HFFc6 (cell line): Measurements from ENCODE around the gene ZNF785. TPM values are rescaled to one million over a fixed set of nuclear protein-coding genes. Genes with fewer than 3 reads are reported as not detected.

Source experiments
- DNase-seq: peaks from one replicate; pipeline ENCODE4 v3.0.0-alpha.2; 2018
- H3K27ac Mint-ChIP-seq: 2 replicates; pipeline ENCODE4 v1.8.0; 2020; ENCODE audit warnings: mild to moderate bottlenecking, mixed read lengths
- H3K27me3 Mint-ChIP-seq: 2 replicates; pipeline ENCODE4 v1.8.0; 2021; ENCODE audit warnings: mild to moderate bottlenecking, moderate library complexity, mixed read lengths; ENCODE audit not compliant: insufficient read depth
- H3K36me3 Mint-ChIP-seq: 2 replicates; pipeline ENCODE4 v1.8.0; 2021; ENCODE audit warnings: low read depth, mixed read lengths
- H3K4me1 Mint-ChIP-seq: 2 replicates; pipeline ENCODE4 v1.8.0; 2020; ENCODE audit warnings: low read depth, mixed read lengths
- H3K4me3 Mint-ChIP-seq: 2 replicates; pipeline ENCODE4 v1.8.0; 2020; ENCODE audit warnings: mild to moderate bottlenecking, moderate library complexity, mixed read lengths
- H3K9me3 Mint-ChIP-seq: 2 replicates; pipeline ENCODE4 v1.8.0; 2020; ENCODE audit warnings: mild to moderate bottlenecking, mixed read lengths
- total RNA-seq, 6 experiments: library from RNA; stranded (reverse); fragmentation: NEBNext Ultra II Directional; extraction: Animal tissue kit (Norgen Biotek cat#: 25700); gene quantifications; 2 replicates in 1 of 6; 3 replicates in 5 of 6; pipeline ENCODE4 v1.2.3, GENCODE V29; 2021
- TF ChIP-seq, protein P1 (sequence below): fragments of 200-600 bp; sonication (generic); IDR thresholded peaks from 2 replicates; pipeline ENCODE4 v1.5.0; 2021; ENCODE audit warnings: antibody characterized with exemption, mild to moderate bottlenecking

The ZNF785 gene
- total RNA-seq, 6 experiments from 2014 or later = 7.3 to 12.2 (median 10.1) TPM

DNA sequence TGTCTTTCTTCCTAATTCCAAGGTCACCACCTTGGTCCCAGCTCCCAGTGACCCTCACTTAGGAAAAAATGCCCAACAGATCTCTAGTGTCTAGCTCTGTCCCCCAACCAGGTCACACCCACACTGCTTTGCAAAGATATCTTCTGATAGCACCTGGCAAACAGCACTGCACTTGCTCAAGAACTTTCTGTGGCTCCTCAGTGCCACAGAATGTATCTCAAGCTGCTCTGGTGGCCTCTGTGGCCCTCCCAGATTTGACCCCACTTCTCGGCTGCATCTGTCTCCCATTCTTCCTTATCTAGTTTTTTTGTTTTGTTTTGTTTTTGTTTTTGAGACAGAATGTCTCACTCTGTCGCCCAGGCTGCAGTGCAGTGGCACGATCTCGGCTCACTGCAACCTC is 19.0 kb downstream of the ZNF785 start:
- Mint-ChIP-seq H3K27ac (no peak overlapping the region), H3K4me1 (peaks cover 7% of the 10 kb centered on the region), H3K36me3 (no peaks in the 10 kb centered on the region), H3K4me3 (no peak overlapping the region), H3K9me3 (no peaks in the 10 kb centered on the region), H3K27me3 (peaks cover 4% of the 10 kb centered on the region)
- DNase-seq = no peak
- TF ChIP-seq, protein P1, sequence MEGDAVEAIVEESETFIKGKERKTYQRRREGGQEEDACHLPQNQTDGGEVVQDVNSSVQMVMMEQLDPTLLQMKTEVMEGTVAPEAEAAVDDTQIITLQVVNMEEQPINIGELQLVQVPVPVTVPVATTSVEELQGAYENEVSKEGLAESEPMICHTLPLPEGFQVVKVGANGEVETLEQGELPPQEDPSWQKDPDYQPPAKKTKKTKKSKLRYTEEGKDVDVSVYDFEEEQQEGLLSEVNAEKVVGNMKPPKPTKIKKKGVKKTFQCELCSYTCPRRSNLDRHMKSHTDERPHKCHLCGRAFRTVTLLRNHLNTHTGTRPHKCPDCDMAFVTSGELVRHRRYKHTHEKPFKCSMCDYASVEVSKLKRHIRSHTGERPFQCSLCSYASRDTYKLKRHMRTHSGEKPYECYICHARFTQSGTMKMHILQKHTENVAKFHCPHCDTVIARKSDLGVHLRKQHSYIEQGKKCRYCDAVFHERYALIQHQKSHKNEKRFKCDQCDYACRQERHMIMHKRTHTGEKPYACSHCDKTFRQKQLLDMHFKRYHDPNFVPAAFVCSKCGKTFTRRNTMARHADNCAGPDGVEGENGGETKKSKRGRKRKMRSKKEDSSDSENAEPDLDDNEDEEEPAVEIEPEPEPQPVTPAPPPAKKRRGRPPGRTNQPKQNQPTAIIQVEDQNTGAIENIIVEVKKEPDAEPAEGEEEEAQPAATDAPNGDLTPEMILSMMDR = no peak

DNA sequence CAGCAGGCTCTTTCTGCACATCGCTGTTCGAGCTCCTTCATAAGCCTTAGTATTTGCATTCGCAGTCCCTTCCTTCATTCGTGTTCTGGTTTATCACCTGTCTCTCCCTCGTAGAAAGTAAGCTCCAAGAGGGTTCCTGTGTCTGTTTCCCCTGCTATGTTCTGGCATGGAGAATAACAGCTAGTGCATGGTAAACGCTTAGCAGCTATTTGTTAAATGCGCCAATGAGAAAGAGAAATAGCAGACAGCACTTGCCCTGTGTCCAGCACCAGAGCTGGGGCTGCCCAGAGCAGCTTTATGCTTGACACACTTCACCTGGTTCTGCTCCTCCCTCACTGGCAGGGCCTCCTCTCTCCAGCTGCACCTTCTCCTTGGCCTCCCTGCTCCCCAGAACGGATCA is 19.5 kb downstream of the ZNF785 start:
- Mint-ChIP-seq H3K4me1 (peaks cover 7% of the 10 kb centered on the region), H3K27me3 (peaks cover 4% of the 10 kb centered on the region), H3K27ac (no peak overlapping the region), H3K36me3 (no peaks in the 10 kb centered on the region), H3K9me3 (no peaks in the 10 kb centered on the region), H3K4me3 (no peak overlapping the region)
- no peak for DNase-seq
- TF ChIP-seq, protein P1 = no peak

DNA sequence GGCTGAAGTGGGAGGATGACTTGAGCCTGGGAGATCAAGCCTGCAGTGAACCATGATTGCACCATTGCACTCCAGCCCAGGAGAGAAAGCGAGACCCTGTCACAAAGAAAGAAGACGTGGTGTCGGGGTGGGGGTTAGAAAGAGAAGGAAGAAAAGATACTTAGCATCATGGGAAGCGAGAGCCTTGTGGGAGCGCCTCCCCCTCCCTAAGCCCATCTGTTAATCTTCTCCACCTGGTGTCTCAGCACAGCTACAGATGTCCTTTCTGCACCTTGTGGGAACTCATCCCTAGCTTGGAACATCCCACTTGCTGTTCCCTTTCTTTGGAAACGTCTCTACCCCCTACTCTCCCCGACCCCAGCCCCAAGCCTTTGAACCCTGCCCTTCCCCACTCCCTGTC is 20.0 kb downstream of the ZNF785 start:
- TF ChIP-seq, protein P1 = no peak
- Mint-ChIP-seq H3K27ac (no peak overlapping the region), H3K27me3 (peaks cover 4% of the 10 kb centered on the region), H3K36me3 (no peaks in the 10 kb centered on the region), H3K4me1 (peaks cover 7% of the 10 kb centered on the region), H3K9me3 (no peaks in the 10 kb centered on the region), H3K4me3 (no peak overlapping the region)
- no peak for DNase-seq

DNA sequence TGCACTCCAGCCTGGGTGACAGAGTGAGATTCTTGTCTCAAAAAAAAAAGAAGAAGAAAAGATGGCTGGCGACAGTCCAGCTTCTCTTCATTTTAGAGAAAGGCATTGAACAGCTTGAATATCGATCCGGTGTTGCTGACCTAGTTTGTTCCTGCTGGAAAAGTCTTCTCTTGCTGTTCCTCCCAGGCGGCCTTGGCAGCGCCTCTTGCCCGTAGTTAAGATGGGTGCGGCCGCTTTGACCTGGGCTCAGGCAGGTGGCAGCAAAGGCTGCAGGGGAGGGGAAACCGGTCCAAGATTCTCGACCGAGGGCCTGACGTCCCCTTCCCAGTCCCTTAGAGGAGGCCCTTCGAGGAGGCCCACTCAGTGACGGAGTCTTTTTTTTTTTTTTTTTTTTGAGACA is 23.5 kb downstream of the ZNF785 start:
- H3K4me1 Mint-ChIP-seq = peaks cover 12% of the 10 kb centered on the region; the same call in 1 of the 2 replicates
- TF ChIP-seq, protein P1 = no peak
- H3K9me3 Mint-ChIP-seq = no peaks in the 10 kb centered on the region
- no peaks in the 10 kb centered on the region for H3K36me3 Mint-ChIP-seq
- no peak overlapping the region for H3K27ac Mint-ChIP-seq
- no peak for DNase-seq
- H3K27me3 Mint-ChIP-seq = peaks cover 4% of the 10 kb centered on the region
- H3K4me3 Mint-ChIP-seq = no peak overlapping the region

DNA sequence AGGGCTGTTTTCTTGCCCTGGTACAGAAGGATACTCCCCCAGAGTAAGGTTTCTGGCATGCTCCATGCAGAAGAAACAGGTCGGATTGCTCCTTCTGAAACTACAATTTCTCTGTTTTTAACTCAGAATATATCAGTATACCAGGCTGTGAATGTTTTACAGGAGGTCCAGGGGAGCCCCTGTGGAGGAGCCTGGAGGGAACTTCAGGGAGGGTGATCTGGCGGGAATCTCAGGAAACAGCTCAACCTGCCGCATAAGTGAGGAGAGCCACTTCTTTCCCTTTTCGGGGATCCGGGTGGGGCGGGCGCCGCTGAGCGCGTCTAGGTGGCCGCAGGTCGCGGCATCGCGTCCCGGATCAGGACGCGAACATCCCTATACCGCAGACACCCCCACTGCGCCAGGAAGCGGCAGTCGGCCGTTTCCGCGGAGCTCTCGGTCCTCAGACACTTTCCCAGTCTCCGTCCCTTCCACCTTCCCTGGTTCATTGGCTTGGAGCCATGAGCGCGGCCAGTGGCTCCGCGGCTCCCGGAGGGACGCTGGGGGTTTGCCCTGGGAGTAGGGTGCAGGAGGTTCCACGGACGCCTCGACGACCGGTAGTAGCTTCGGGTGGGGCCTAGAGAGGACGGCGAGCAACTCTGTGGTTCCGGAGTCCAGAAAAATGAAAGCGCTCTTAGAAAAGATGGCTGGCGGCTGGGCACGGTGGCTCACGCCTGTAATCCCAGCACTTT is 24.2 kb downstream of the ZNF785 start:
- TF ChIP-seq, protein P1 = no peak
- H3K27ac Mint-ChIP-seq = no peak overlapping the region
- H3K27me3 Mint-ChIP-seq = peaks cover 4% of the 10 kb centered on the region
- peaks cover 2% of the 10 kb centered on the region for H3K36me3 Mint-ChIP-seq
- no peaks in the 10 kb centered on the region for H3K9me3 Mint-ChIP-seq
- H3K4me3 Mint-ChIP-seq = no peak overlapping the region
- no peak for DNase-seq
- peaks cover 14% of the 10 kb centered on the region for H3K4me1 Mint-ChIP-seq
